GM10248 (cell line): ENCODE measurements around the gene GNAL.
"Not testable (repeated sequence)": the region's sequence is repeated elsewhere in the genome, so short reads cannot be mapped to it uniquely, and the experiment has no call there.

Experiments
- CTCF ChIA-PET: fragments of 300-600 bp; sonication (Branson Sonifier 250); formaldehyde crosslinking; extraction: SDS; loops from one replicate; lab custom pipeline; 2021; ENCODE audit warnings: antibody characterized with exemption; lab: Yijun Ruan, JAX
- POLR2A ChIA-PET: fragments of 350-650 bp; sonication (Branson Sonifier 250); formaldehyde crosslinking; extraction: SDS; loops from one replicate; lab custom pipeline; 2020; ENCODE audit warnings: antibody characterized with exemption; lab: Yijun Ruan, JAX
- DNase-seq: peaks from one replicate; pipeline ENCODE4 v3.0.0; 2012; ENCODE audit errors: extremely low spot score
- TF ChIP-seq, protein P1 (sequence below): IDR thresholded peaks from 2 replicates; pipeline ENCODE4 v1.5.1; 2012; ENCODE audit warnings: mild to moderate bottlenecking, low read depth; ENCODE audit errors: extremely low read depth, missing control alignments, control extremely low read depth

GNAL gene

GRCh38 chr18:11850821-11851145 lies 161.7 kb downstream of the GNAL start:
- CTCF ChIA-PET: interaction anchor here (1.2 kb wide), 1 partner anchor 27 kb away, joined by 3 read pairs; no protein-coding TSS in a partner anchor
- no peak for DNase-seq
- TF ChIP-seq, protein P1, sequence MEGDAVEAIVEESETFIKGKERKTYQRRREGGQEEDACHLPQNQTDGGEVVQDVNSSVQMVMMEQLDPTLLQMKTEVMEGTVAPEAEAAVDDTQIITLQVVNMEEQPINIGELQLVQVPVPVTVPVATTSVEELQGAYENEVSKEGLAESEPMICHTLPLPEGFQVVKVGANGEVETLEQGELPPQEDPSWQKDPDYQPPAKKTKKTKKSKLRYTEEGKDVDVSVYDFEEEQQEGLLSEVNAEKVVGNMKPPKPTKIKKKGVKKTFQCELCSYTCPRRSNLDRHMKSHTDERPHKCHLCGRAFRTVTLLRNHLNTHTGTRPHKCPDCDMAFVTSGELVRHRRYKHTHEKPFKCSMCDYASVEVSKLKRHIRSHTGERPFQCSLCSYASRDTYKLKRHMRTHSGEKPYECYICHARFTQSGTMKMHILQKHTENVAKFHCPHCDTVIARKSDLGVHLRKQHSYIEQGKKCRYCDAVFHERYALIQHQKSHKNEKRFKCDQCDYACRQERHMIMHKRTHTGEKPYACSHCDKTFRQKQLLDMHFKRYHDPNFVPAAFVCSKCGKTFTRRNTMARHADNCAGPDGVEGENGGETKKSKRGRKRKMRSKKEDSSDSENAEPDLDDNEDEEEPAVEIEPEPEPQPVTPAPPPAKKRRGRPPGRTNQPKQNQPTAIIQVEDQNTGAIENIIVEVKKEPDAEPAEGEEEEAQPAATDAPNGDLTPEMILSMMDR: no peak
- POLR2A ChIA-PET: interaction anchor here (0.6 kb wide), 1 partner anchor 490 kb away, joined by 4 read pairs; no protein-coding TSS in a partner anchor

DNA sequence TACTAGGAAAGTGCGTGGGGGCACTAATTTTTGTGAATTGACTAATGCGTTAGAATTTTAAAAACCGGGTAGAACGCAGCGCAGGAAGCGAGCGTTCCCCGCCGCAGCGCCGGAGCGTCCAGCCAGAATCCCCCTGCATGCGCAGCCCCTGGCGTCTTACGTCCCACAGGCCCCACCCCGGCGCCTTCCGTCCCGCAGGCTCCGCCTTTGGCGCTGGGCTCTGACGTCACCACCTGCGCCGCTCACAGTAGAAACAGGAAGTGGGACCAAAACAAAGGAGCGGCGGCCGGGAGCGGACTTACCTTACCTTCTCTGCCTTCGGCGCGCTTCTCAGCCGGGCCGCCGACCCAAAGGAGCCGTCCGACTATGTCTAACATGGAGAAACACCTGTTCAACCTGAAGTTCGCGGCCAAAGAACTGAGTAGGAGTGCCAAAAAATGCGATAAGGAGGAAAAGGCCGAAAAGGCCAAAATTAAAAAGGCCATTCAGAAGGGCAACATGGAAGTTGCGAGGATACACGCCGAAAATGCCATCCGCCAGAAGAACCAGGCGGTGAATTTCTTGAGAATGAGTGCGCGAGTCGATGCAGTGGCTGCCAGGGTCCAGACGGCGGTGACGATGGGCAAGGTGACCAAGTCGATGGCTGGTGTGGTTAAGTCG lies 162.2 kb downstream of the GNAL start, which contains the start of gene CHMP1B:
CHMP1B (plus strand) TSS at position 268 of the 660 bp plus-strand sequence; CDS start at position 367, 99 bp downstream.
- TF ChIP-seq, protein P1: no peak
- peak; percentile 97 for DNase-seq
- POLR2A ChIA-PET: no interaction called here
- CTCF ChIA-PET: no interaction called here

- ChIA-PET CTCF (no interaction called here), POLR2A (interaction anchor here (0.7 kb wide), 1 partner anchor 1032 kb away, joined by 4 read pairs; no protein-coding TSS in a partner anchor)
- TF ChIP-seq, protein P1: no peak
- peak; percentile 44 for DNase-seq
Observed at GRCh38 chr18:11851806-11852337, 162.8 kb downstream of the GNAL start.

GRCh38 chr18:11854554-11854953 lies 165.5 kb downstream of the GNAL start:
- POLR2A ChIA-PET, DNase-seq, CTCF ChIA-PET: not testable (repeated sequence)

- ChIA-PET CTCF (no interaction called here), POLR2A (no interaction called here)
- DNase-seq: no peak
- TF ChIP-seq, protein P1: no peak
Observed at GRCh38 chr18:11857177-11857887, 168.3 kb downstream of the GNAL start.

- TF ChIP-seq, protein P1: no peak
- ChIA-PET POLR2A (no interaction called here), CTCF (interaction anchor here (0.9 kb wide), 1 partner anchor 12 kb away, joined by 3 read pairs; no protein-coding TSS in a partner anchor)
- DNase-seq: no peak
Observed at GRCh38 chr18:11859282-11859830, 170.3 kb downstream of the GNAL start.

- TF ChIP-seq, protein P1: no peak
- CTCF ChIA-PET: interaction anchor here (0.8 to 0.9 kb wide), 2 partner anchors 11 kb away, joined by 3 to 4 read pairs; no protein-coding TSS in a partner anchor
- no peak for DNase-seq
- POLR2A ChIA-PET: no interaction called here
Observed at GRCh38 chr18:11859903-11860407, 170.9 kb downstream of the GNAL start.
